ENCODE measurements around the gene LGALS12.

LGALS12 gene, protein sequence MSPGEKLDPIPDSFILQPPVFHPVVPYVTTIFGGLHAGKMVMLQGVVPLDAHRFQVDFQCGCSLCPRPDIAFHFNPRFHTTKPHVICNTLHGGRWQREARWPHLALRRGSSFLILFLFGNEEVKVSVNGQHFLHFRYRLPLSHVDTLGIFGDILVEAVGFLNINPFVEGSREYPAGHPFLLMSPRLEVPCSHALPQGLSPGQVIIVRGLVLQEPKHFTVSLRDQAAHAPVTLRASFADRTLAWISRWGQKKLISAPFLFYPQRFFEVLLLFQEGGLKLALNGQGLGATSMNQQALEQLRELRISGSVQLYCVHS

DNA sequence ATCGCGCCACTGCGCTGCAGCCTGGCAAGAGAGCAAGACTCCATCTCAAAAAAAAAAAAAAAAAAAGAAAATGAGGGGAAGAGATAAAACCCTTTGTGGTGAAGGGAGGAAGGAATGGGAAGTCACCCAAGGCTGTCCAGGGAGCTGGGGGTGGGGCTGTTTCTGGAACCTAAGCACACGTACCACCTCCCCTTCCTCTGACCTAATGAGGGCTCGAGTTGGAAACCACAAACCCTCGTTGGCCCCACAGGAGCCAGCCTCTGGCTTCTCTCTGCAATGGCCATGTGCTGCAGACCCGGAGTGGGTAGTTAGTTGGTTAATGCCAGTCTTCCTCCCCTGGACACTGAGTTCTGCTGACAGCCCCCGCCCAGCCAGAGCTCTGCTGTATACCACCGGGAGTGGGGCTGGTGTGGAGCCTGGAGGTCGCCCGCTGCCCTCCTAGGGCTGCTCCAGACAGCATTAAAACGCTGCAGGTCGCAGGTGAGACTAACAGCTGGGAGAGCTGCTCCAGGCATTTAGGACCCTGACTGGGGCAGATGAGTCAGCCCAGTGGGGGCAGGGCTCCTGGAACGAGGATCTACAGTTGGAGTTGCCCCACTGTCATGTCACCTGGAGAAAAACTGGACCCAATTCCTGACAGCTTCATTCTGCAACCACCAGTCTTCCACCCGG is at the start of gene LGALS12:
LGALS12 (plus strand) TSS at position 228 of the 672 bp plus-strand sequence; CDS start at position 603, 375 bp downstream.
- no peaks in the 10 kb centered on the region for H4K20me1 ChIP-seq (ENCODE audit: insufficient read depth, low read length)
- H3K4me3 ChIP-seq (ENCODE audit: low read length), result no peak within 1 kb of the TSS
- no peaks in the 10 kb centered on the region for H3K4me1 ChIP-seq (ENCODE audit: low read length)
- no peaks in the 10 kb centered on the region for H3K27me3 ChIP-seq (ENCODE audit: low read depth, low read length)
- TF ChIP-seq, protein P1, sequence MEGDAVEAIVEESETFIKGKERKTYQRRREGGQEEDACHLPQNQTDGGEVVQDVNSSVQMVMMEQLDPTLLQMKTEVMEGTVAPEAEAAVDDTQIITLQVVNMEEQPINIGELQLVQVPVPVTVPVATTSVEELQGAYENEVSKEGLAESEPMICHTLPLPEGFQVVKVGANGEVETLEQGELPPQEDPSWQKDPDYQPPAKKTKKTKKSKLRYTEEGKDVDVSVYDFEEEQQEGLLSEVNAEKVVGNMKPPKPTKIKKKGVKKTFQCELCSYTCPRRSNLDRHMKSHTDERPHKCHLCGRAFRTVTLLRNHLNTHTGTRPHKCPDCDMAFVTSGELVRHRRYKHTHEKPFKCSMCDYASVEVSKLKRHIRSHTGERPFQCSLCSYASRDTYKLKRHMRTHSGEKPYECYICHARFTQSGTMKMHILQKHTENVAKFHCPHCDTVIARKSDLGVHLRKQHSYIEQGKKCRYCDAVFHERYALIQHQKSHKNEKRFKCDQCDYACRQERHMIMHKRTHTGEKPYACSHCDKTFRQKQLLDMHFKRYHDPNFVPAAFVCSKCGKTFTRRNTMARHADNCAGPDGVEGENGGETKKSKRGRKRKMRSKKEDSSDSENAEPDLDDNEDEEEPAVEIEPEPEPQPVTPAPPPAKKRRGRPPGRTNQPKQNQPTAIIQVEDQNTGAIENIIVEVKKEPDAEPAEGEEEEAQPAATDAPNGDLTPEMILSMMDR (IDR thresholded peaks at IDR 0.05; ENCODE audit: low read depth, low read length), result no peak
- TF ChIP-seq EZH2phosphoT487 (IDR thresholded peaks at IDR 0.05; ENCODE audit: low read depth), result no peak
- H3K79me2 ChIP-seq (ENCODE audit: low read length), result no peaks in the 10 kb centered on the region
- H3K4me2 ChIP-seq (ENCODE audit: low read length), result no peak within 1 kb of the TSS
- H3K27ac ChIP-seq (ENCODE audit: low read length), result no peak within 1 kb of the TSS
- no peaks in the 10 kb centered on the region for H3K36me3 ChIP-seq (replicated peaks; ENCODE audit: low read depth, low read length)
- H2AFZ ChIP-seq (ENCODE audit: low read depth, low read length), result no peak within 1 kb of the TSS
- H3K9ac ChIP-seq (ENCODE audit: low read length), result no peak within 1 kb of the TSS
- no peaks in the 10 kb centered on the region for H3K9me3 ChIP-seq (ENCODE audit: insufficient read depth, low read length)

DNA sequence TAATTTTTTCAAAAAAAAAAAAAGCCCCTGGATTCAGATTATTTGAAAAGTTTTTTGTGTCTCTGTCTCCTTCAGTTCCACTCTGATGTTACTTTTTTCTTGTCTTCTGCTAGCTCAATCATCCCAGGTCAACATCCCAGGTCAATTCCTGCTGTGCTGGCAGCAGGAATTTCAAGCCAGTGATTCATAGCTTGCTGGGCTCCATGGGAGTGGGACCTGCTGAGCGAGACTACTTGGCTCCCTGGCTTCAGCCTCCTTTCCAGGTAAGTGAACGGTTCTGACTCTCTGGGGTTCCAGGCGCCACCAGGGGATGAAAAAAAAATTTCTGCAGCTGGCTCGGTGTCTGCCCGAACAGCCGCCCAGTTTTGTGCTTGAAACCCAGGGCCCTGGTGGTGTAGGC is 46.3 kb upstream of the LGALS12 start:
- no peak overlapping the region for H2AFZ ChIP-seq (ENCODE audit: low read depth, low read length)
- no peak for TF ChIP-seq EZH2phosphoT487 (IDR thresholded peaks at IDR 0.05; ENCODE audit: low read depth)
- H3K4me1 ChIP-seq (ENCODE audit: low read length), result no peaks in the 10 kb centered on the region
- H3K79me2 ChIP-seq (ENCODE audit: low read length), result no peaks in the 10 kb centered on the region
- H4K20me1 ChIP-seq (ENCODE audit: insufficient read depth, low read length), result no peaks in the 10 kb centered on the region
- no peak overlapping the region for H3K27ac ChIP-seq (ENCODE audit: low read length)
- no peaks in the 10 kb centered on the region for H3K9me3 ChIP-seq (ENCODE audit: insufficient read depth, low read length)
- H3K4me2 ChIP-seq (ENCODE audit: low read length), result no peak overlapping the region
- no peaks in the 10 kb centered on the region for H3K36me3 ChIP-seq (replicated peaks; ENCODE audit: low read depth, low read length)
- no peak overlapping the region for H3K9ac ChIP-seq (ENCODE audit: low read length)
- H3K4me3 ChIP-seq (ENCODE audit: low read length), result no peak overlapping the region
- peaks cover 24% of the 10 kb centered on the region for H3K27me3 ChIP-seq (ENCODE audit: low read depth, low read length)

DNA sequence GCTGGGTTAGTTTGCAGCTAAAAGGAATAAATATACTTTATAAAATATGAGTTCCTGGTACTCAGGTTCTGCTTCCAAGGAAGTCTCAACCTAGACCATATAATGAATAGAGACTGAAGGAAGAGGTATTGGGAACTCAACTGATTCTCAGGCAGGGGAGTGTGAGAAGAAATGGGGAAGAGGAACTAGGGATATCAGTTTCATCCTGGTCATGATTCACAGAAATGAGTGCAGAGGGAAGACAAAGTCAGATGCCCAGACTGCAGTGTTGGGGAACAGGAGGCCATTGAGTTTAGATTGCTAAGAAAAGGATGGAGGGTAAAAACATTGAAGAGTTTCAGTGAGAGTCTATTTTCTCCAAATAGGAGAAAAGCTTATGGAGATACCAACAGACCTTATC is 43.7 kb upstream of the LGALS12 start:
- H2AFZ ChIP-seq (ENCODE audit: low read depth, low read length), result no peak overlapping the region
- H3K9ac ChIP-seq (ENCODE audit: low read length), result no peak overlapping the region
- no peak overlapping the region for H3K4me2 ChIP-seq (ENCODE audit: low read length)
- TF ChIP-seq, protein P1 (IDR thresholded peaks at IDR 0.05; ENCODE audit: low read depth, low read length), result no peak
- TF ChIP-seq EZH2phosphoT487 (IDR thresholded peaks at IDR 0.05; ENCODE audit: low read depth), result no peak
- H3K79me2 ChIP-seq (ENCODE audit: low read length), result no peaks in the 10 kb centered on the region
- H3K9me3 ChIP-seq (ENCODE audit: insufficient read depth, low read length), result no peaks in the 10 kb centered on the region
- H3K4me3 ChIP-seq (ENCODE audit: low read length), result no peak overlapping the region
- H3K4me1 ChIP-seq (ENCODE audit: low read length), result no peaks in the 10 kb centered on the region
- no peak overlapping the region for H3K27ac ChIP-seq (ENCODE audit: low read length)
- H3K27me3 ChIP-seq (ENCODE audit: low read depth, low read length), result peaks cover 32% of the 10 kb centered on the region
- no peaks in the 10 kb centered on the region for H4K20me1 ChIP-seq (ENCODE audit: insufficient read depth, low read length)
- no peaks in the 10 kb centered on the region for H3K36me3 ChIP-seq (replicated peaks; ENCODE audit: low read depth, low read length)

DNA sequence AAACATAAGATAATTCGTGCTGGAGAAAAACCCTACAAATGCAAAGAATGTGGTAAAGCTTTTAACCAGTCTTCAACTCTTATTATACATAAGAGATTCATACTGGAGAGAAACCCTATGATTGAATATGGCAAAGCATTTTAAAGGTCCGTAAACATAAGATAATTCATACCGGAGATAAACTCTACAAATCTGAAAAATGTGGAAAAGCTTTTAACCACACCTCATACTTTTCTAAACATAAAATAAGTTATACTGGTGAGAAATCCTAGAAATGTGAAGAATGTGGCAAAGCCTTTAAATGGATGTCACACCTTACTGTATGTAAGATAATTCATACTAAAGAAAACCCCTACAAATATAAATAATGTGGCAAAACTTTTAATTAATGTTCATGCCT is 35.6 kb upstream of the LGALS12 start:
- H3K36me3 ChIP-seq (replicated peaks; ENCODE audit: low read depth, low read length), result no peaks in the 10 kb centered on the region

More for the DNA sequence above, 35.6 kb upstream of the LGALS12 start:
- Histone ChIP-seq H3K4me3 (ENCODE audit: low read length) (no peak overlapping the region), H3K9ac (ENCODE audit: low read length) (no peak overlapping the region), H4K20me1 (ENCODE audit: insufficient read depth, low read length) (no peaks in the 10 kb centered on the region), H3K27ac (ENCODE audit: low read length) (no peak overlapping the region), H2AFZ (ENCODE audit: low read depth, low read length) (no peak overlapping the region), H3K79me2 (ENCODE audit: low read length) (no peaks in the 10 kb centered on the region), H3K27me3 (ENCODE audit: low read depth, low read length) (peaks cover 40% of the 10 kb centered on the region), H3K4me2 (ENCODE audit: low read length) (no peak overlapping the region), H3K9me3 (ENCODE audit: insufficient read depth, low read length) (no peaks in the 10 kb centered on the region), H3K4me1 (ENCODE audit: low read length) (no peaks in the 10 kb centered on the region)
- TF ChIP-seq, protein P1 (IDR thresholded peaks at IDR 0.05; ENCODE audit: low read depth, low read length), result no peak
- no peak for TF ChIP-seq EZH2phosphoT487 (IDR thresholded peaks at IDR 0.05; ENCODE audit: low read depth)

Measured in OCI-LY3 (cell line).